MCF 10A (cell line): ENCODE data around the gene SHROOM3. TPM values are rescaled to one million over a fixed set of nuclear protein-coding genes. Genes with fewer than 3 reads are reported as not detected.

ENCODE experiments used
- BruUV-seq: library from RNA; stranded (reverse); fragments of 400-500 nt; replicated peaks from 2 replicates; lab custom pipeline; 2021; lab: Mats Ljungman, UMichigan
- CTCF ChIA-PET: fragments of 300-600 bp; sonication (Branson Sonifier 250); formaldehyde crosslinking; extraction: SDS; loops from one replicate; lab custom pipeline; 2021; ENCODE audit warnings: antibody characterized with exemption, inconsistent platforms; lab: Yijun Ruan, JAX
- POLR2A ChIA-PET: fragments of 300-600, 350-650 bp; sonication (Branson Sonifier 250); formaldehyde crosslinking; extraction: SDS; loops from one replicate; lab custom pipeline; 2020; ENCODE audit warnings: antibody characterized with exemption, inconsistent platforms; lab: Yijun Ruan, JAX
- DNase-seq: peaks from one replicate; pipeline ENCODE4 v3.0.0-alpha.2; 2018; ENCODE audit not compliant: unreplicated experiment
- H3K27ac Mint-ChIP-seq: one replicate; pipeline ENCODE4 v1.8.0; 2022; ENCODE audit warnings: mild to moderate bottlenecking, low read depth, mixed read lengths; ENCODE audit not compliant: unreplicated experiment
- H3K27me3 Mint-ChIP-seq: one replicate; pipeline ENCODE4 v1.8.0; 2022; ENCODE audit warnings: mixed read lengths; ENCODE audit not compliant: insufficient read depth, unreplicated experiment
- H3K36me3 Mint-ChIP-seq: one replicate; pipeline ENCODE4 v1.8.0; 2022; ENCODE audit warnings: mild to moderate bottlenecking, moderate library complexity, mixed read lengths; ENCODE audit not compliant: insufficient read depth, unreplicated experiment
- H3K4me1 Mint-ChIP-seq: one replicate; pipeline ENCODE4 v1.8.0; 2022; ENCODE audit warnings: mixed read lengths; ENCODE audit not compliant: insufficient read depth, unreplicated experiment
- H3K4me3 Mint-ChIP-seq: one replicate; pipeline ENCODE4 v1.8.0; 2022; ENCODE audit warnings: mild to moderate bottlenecking, moderate library complexity, mixed read lengths; ENCODE audit not compliant: unreplicated experiment
- H3K9me3 Mint-ChIP-seq: one replicate; pipeline ENCODE4 v1.8.0; 2022; ENCODE audit warnings: mixed read lengths; ENCODE audit not compliant: unreplicated experiment
- intact Hi-C: fragments of 100-400 bp; cut with micrococcal nuclease; formaldehyde crosslinking; loops from 2 replicates; pipeline ENCODE4 v1.14.1; 2022
- total RNA-seq: library from RNA; stranded (reverse); gene quantifications from 2 replicates; pipeline ENCODE4 v1.2.3, GENCODE V29; 2022
- TF ChIP-seq, protein P1 (sequence below): fragments of 200-600 bp; IDR thresholded peaks from one replicate; pipeline ENCODE4 v1.8.0; 2022; ENCODE audit warnings: antibody characterized with exemption, mild to moderate bottlenecking; ENCODE audit not compliant: unreplicated experiment

Gene SHROOM3
- total RNA-seq, 1 experiment from 2014 or later, result 20.7 TPM

DNA sequence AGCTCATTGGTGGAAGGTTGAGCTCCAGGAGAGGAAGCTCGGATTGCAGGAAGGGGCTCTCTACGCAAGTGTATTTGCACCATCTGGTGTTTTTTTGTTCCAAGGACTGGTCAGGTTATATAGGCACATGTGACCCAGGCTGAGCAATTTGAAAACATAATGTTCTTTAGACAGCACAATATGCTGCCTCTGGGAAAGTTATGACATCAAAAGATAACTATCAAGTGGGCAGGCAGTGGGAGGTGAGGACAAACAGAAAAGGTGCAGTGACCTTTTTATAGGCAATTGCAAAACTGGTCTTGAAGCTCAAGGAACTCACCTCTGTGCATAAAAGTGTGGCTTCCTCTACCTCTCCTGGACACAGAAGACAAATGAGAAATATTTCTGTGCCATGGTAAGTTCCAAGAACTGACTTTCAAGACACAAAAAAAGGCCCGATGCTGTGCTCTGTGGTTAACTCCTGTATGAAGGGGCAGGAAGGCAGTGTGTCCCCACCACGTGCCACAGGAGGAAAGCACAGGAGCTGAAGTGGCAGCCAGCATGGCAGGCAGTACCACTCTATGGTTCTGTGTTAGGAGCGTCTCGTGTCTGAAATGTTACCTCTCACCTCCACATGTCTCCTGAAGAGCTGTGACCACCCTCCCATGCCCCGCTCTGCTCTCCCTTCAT is 128.6 kb downstream of the SHROOM3 start:
- H3K4me1 Mint-ChIP-seq, result peaks cover 13% of the 10 kb centered on the region
- H3K4me3 Mint-ChIP-seq, result no peak overlapping the region
- no peak overlapping the region for H3K27ac Mint-ChIP-seq
- ChIA-PET CTCF (no interaction called here), POLR2A (interaction anchor here (0.9 to 1.8 kb wide), 4 partner anchors 22 to 174 kb away, joined by 3 to 6 read pairs (median 4); no protein-coding TSS in a partner anchor)
- intact Hi-C loops, result no loop called here
- DNase-seq, result no peak
- TF ChIP-seq, protein P1, sequence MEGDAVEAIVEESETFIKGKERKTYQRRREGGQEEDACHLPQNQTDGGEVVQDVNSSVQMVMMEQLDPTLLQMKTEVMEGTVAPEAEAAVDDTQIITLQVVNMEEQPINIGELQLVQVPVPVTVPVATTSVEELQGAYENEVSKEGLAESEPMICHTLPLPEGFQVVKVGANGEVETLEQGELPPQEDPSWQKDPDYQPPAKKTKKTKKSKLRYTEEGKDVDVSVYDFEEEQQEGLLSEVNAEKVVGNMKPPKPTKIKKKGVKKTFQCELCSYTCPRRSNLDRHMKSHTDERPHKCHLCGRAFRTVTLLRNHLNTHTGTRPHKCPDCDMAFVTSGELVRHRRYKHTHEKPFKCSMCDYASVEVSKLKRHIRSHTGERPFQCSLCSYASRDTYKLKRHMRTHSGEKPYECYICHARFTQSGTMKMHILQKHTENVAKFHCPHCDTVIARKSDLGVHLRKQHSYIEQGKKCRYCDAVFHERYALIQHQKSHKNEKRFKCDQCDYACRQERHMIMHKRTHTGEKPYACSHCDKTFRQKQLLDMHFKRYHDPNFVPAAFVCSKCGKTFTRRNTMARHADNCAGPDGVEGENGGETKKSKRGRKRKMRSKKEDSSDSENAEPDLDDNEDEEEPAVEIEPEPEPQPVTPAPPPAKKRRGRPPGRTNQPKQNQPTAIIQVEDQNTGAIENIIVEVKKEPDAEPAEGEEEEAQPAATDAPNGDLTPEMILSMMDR, result no peak
- no peaks in the 10 kb centered on the region for H3K27me3 Mint-ChIP-seq
- no peaks in the 10 kb centered on the region for H3K36me3 Mint-ChIP-seq
- no TSS peak for BruUV-seq
- no peaks in the 10 kb centered on the region for H3K9me3 Mint-ChIP-seq

DNA sequence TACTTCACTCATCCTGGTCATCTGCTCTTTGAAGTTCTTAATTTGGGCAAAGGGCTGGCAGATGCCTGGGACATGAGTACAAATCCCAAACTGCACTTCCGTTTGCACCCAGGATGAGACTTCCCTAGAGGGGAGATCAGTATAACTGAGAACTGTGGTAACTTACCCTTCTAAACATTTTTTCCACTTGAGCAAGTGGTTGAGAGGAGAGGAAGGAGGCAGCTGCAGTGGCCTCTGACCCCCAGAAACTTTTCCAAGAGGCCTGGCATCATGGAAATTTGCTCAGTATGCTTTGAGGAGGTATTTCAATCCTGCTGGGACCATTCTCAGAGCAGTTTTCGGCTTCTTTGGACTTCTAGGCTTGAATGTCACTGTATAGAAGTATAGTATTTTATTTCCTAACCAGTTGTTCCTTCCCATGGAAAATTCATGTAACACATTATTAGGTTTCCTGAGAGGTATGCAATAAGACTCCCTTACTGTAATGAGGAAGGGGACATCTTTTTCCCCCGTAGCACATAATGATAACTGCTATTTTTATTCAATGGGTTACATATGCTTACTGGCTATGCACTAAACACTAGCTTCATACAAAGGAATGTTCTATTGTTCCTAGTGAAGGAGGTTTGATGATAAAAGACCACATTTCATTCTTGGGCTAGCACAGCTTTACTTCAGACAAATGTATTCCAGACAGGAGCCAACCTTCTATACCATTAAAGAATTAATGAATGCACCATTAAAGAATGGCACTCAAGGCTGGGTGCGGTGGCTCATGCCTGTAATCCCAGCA is 129.3 kb downstream of the SHROOM3 start:
- intact Hi-C loops, result no loop called here
- Mint-ChIP-seq H3K4me1 (peaks cover 15% of the 10 kb centered on the region), H3K9me3 (no peaks in the 10 kb centered on the region), H3K4me3 (no peak overlapping the region), H3K27me3 (no peaks in the 10 kb centered on the region), H3K27ac (no peak overlapping the region), H3K36me3 (no peaks in the 10 kb centered on the region)
- TF ChIP-seq, protein P1, result no peak
- CTCF ChIA-PET, result interaction anchor here (0.5 kb wide), 1 partner anchor 53 kb away, joined by 3 read pairs; no protein-coding TSS in a partner anchor
- BruUV-seq, result no TSS peak
- POLR2A ChIA-PET, result interaction anchor here (1.8 kb wide), 1 partner anchor 27 kb away, joined by 3 read pairs; no protein-coding TSS in a partner anchor
- DNase-seq, result no peak

DNA sequence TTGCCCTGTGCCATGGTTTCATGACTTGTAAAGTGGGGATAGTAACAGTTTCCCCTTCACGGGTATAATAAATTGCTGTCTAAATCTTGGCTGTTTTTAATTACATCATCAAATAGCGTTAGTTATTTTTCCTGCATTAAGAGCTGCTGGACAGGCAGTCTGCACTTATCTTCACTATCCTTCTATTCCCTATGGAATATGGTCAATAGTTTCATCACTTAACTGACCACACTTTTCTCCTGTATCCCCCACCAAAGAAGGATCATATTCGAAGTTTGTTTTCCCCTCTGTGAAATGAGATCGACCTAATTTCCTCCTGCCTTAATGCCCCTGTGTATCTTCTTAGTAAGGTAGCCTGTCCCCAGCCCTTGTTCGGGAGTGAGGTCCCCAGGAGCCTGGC is 133.2 kb downstream of the SHROOM3 start:
- intact Hi-C loops, result no loop called here
- H3K4me3 Mint-ChIP-seq, result no peak overlapping the region
- H3K36me3 Mint-ChIP-seq, result no peaks in the 10 kb centered on the region
- TF ChIP-seq, protein P1, result no peak
- CTCF ChIA-PET, result interaction anchor here (0.8 kb wide), 1 partner anchor 18 kb away, joined by 3 read pairs; no protein-coding TSS in a partner anchor
- POLR2A ChIA-PET, result no interaction called here
- H3K27ac Mint-ChIP-seq, result no peak overlapping the region
- no peak for DNase-seq
- BruUV-seq, result no TSS peak
- peaks cover 22% of the 10 kb centered on the region for H3K4me1 Mint-ChIP-seq
- H3K27me3 Mint-ChIP-seq, result no peaks in the 10 kb centered on the region
- H3K9me3 Mint-ChIP-seq, result no peaks in the 10 kb centered on the region

DNA sequence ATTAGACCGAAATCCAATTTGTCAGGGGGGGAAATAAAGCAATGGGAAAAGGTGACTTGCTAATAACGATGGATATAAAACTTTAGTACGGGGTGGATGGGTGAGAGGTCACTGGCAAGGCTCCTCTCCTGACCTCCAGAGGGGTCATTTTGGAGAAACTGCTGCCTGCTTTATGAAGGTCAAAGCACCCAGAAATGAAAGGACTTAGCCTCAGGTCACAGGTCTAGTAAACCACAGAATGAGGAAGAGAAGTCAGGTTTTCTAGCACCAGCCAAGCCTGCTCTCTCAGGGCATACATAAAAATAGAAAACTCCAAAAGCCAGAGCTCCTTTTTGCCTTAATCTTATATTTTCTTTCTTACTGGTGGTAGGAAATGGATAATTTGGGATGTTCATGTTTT is 134.2 kb downstream of the SHROOM3 start:
- no TSS peak for BruUV-seq
- DNase-seq, result no peak
- H3K27ac Mint-ChIP-seq, result no peak overlapping the region
- no peaks in the 10 kb centered on the region for H3K36me3 Mint-ChIP-seq
- TF ChIP-seq, protein P1, result no peak
- H3K9me3 Mint-ChIP-seq, result no peaks in the 10 kb centered on the region
- H3K27me3 Mint-ChIP-seq, result no peaks in the 10 kb centered on the region
- peaks cover 20% of the 10 kb centered on the region for H3K4me1 Mint-ChIP-seq
- CTCF ChIA-PET, result no interaction called here
- POLR2A ChIA-PET, result no interaction called here
- no peak overlapping the region for H3K4me3 Mint-ChIP-seq
- intact Hi-C loops, result no loop called here
